B cell (primary cell): Measurements from ENCODE around the gene FAM53B. TPM values are rescaled to one million over a fixed set of nuclear protein-coding genes. Genes with fewer than 3 reads are reported as not detected.

Experiments
- ATAC-seq: fragments of 200-7000 bp; cut with Tn5 transposase; one replicate; pipeline ENCODE4 v1.10.0; 2021; ENCODE audit warnings: low read depth, mild to moderate bottlenecking, moderate number of reproducible peaks, moderate library complexity
- CTCF ChIA-PET: fragments of 350-600 bp; sonication (Branson Sonifier 250); formaldehyde crosslinking; loops from one replicate; lab custom pipeline; 2021; ENCODE audit warnings: antibody characterized with exemption, inconsistent platforms; lab: Charles Lee
- POLR2A ChIA-PET: fragments of 350-600 bp; sonication (Branson Sonifier 250); formaldehyde crosslinking; loops from one replicate; lab custom pipeline; 2021; ENCODE audit warnings: antibody characterized with exemption; lab: Charles Lee
- DNase-seq: peaks from one replicate; pipeline ENCODE4 v3.0.0; 2013
- H2AFZ ChIP-seq: 2 replicates; pipeline ENCODE4 v1.6.1; 2012; ENCODE audit warnings: mild to moderate bottlenecking, low read depth, low read length; ENCODE audit not compliant: insufficient read depth, poor library complexity, severe bottlenecking
- H3K27ac ChIP-seq, 2 donors: 1 replicate in 1 of 2; 2 replicates in 1 of 2; pipeline ENCODE4 v1.5.1; 2012 to 2013; ENCODE audit warnings: low read length in 2 of 2, mild to moderate bottlenecking in 2 of 2, moderate library complexity in 1 of 2
- H3K27me3 ChIP-seq, 4 experiments: fragments of 200-600 bp in 1 of 4; sonication (generic) in 1 of 4; replicated peaks in 1 of 4; 1 replicate in 2 of 4; 2 replicates in 2 of 4; pipeline versions ENCODE4 v1.6.1 to v1.7.0; 2013 to 2016; ENCODE audit warnings: low read length in 3 of 4, mild to moderate bottlenecking in 2 of 4, mixed read lengths in 1 of 4, moderate library complexity in 1 of 4; ENCODE audit not compliant: insufficient read depth in 4 of 4, control insufficient read depth in 3 of 4; ENCODE audit errors: control extremely low read depth in 1 of 4
- H3K36me3 ChIP-seq, 2 experiments: replicated peaks in 1 of 2; 1 replicate in 1 of 2; 2 replicates in 1 of 2; pipeline versions ENCODE4 v1.6.1 to v1.7.1; 2013; ENCODE audit warnings: low read length in 1 of 2; ENCODE audit not compliant: insufficient read depth in 2 of 2, control insufficient read depth in 1 of 2; ENCODE audit errors: control extremely low read depth in 1 of 2, extremely low read depth in 1 of 2
- H3K4me1 ChIP-seq, 2 donors: fragments of 200-600 bp in 1 of 2; sonication (generic) in 1 of 2; 1 replicate in 1 of 2; 2 replicates in 1 of 2; pipeline versions ENCODE4 v1.5.1 to v1.6.1; 2013 to 2017; ENCODE audit warnings: low read length in 2 of 2; ENCODE audit not compliant: control insufficient read depth in 2 of 2, insufficient read depth in 2 of 2
- H3K4me2 ChIP-seq: replicated peaks from 2 replicates; pipeline ENCODE3; 2012; ENCODE audit warnings: mild to moderate bottlenecking, low read depth, low read length; ENCODE audit not compliant: poor library complexity, severe bottlenecking
- H3K4me3 ChIP-seq, 5 experiments: fragments of 200-600 bp in 1 of 5; sonication (generic) in 1 of 5; 1 replicate in 3 of 5; 2 replicates in 2 of 5; pipeline versions ENCODE4 v1.5.1 to v1.7.0; 2011 to 2016; ENCODE audit warnings: low read length in 4 of 5, mild to moderate bottlenecking in 4 of 5, low read depth in 2 of 5, control low read depth in 1 of 5, moderate library complexity in 1 of 5; ENCODE audit not compliant: insufficient read depth in 1 of 5; ENCODE audit errors: control extremely low read depth in 1 of 5, extremely low read depth in 1 of 5
- H3K79me2 ChIP-seq: fragments of 200-600 bp; sonication (generic); one replicate; pipeline ENCODE4 v1.6.0; 2016; ENCODE audit warnings: low read length; ENCODE audit not compliant: control insufficient read depth, insufficient read depth
- H3K9ac ChIP-seq: fragments of 200-600 bp; sonication (generic); 2 replicates; pipeline ENCODE4 v1.6.1; 2017; ENCODE audit warnings: mild to moderate bottlenecking, low read length, moderate library complexity
- H3K9me3 ChIP-seq, 3 donors: one replicate each; pipeline versions ENCODE4 v1.6.1 to v1.7.1; 2013; ENCODE audit warnings: low read length in 2 of 3; ENCODE audit not compliant: control insufficient read depth in 2 of 3, insufficient read depth in 1 of 3; ENCODE audit errors: control extremely low read depth in 1 of 3
- H4K20me1 ChIP-seq: 2 replicates; pipeline ENCODE4 v1.6.0; 2012; ENCODE audit warnings: mild to moderate bottlenecking, low read length; ENCODE audit not compliant: insufficient read depth, control insufficient read depth, poor library complexity, severe bottlenecking
- H3K27ac Mint-ChIP-seq: one replicate; pipeline ENCODE4 v1.8.0; 2021; ENCODE audit warnings: mixed read lengths
- H3K27me3 Mint-ChIP-seq: one replicate; pipeline ENCODE4 v1.8.0; 2021; ENCODE audit warnings: mixed read lengths
- H3K4me1 Mint-ChIP-seq: one replicate; pipeline ENCODE4 v1.8.0; 2021; ENCODE audit warnings: mixed read lengths
- H3K4me3 Mint-ChIP-seq: one replicate; pipeline ENCODE4 v1.8.0; 2021; ENCODE audit warnings: mixed read lengths
- H3K9me3 Mint-ChIP-seq: one replicate; pipeline ENCODE4 v1.8.0; 2022; ENCODE audit warnings: mixed read lengths; ENCODE audit not compliant: insufficient read depth
- EZH2 ChIP-seq: IDR thresholded peaks from 2 replicates; pipeline ENCODE4 v1.6.1; 2012; ENCODE audit warnings: borderline replicate concordance, low read depth, mild to moderate bottlenecking, moderate library complexity, low read length; ENCODE audit not compliant: insufficient read depth, poor library complexity, severe bottlenecking
- WGBS: methylation state at CpG from one replicate; pipeline ENCODE4 v1.1.5; 2013; ENCODE audit warnings: missing lambda C conversion rate; ENCODE audit not compliant: insufficient coverage; 5-methylcytosine and 5-hydroxymethylcytosine counted together
- intact Hi-C: fragments of 100-400 bp; cut with micrococcal nuclease; formaldehyde crosslinking; loops from one replicate; pipeline ENCODE4 v1.10.0; 2022
- polyA plus RNA-seq: library from polyadenylated mRNA; depleted of rRNA; stranded (reverse); fragments of >200 nt; gene quantifications from 2 replicates; pipeline ENCODE4 v1.2.3, GENCODE V29; 2012
- total RNA-seq, 2 donors: library from RNA; stranded (reverse); fragments of 120-200 nt in 1 of 2; gene quantifications; 1 replicate in 1 of 2; 2 replicates in 1 of 2; pipeline versions ENCODE4 v1.2.3 to v1.2.4, GENCODE V29; 2013 to 2022
- TF ChIP-seq, protein P1 (sequence below): fragments of 200-600 bp; IDR thresholded peaks from one replicate; pipeline ENCODE4 v1.8.0; 2022; ENCODE audit warnings: antibody characterized with exemption, mild to moderate bottlenecking

Gene FAM53B
- total and polyA plus RNA-seq, 2 donors (not counting 1 experiment from before 2014, with no cell fraction given) = 51.2 to 186 TPM

- Mint-ChIP-seq H3K4me1 (peaks cover 90% of the 10 kb centered on the region), H3K27ac (peak overlapping the region; percentile 85), H3K9me3 (no peaks in the 10 kb centered on the region), H3K4me3 (peak overlapping the region; percentile 65), H3K27me3 (no peaks in the 10 kb centered on the region)
- H3K36me3 ChIP-seq = peaks cover 2 to 42% of the 10 kb centered on the region in 2 experiments
- H3K27me3 ChIP-seq = no peaks in the 10 kb centered on the region
- DNase-seq (no peak), ATAC-seq (no peak)
- POLR2A ChIA-PET = interaction anchor here (1.0 to 3.9 kb wide), 12 partner anchors 8 to 115 kb away, joined by 3 to 51 read pairs (median 9); partner anchors contain the start of gene ABRAXAS2
- WGBS = 72% methylated on average over 5 of the region's 9 CpGs
- peak overlapping the region; percentile 16 for H3K9ac ChIP-seq
- TF ChIP-seq, protein P1, sequence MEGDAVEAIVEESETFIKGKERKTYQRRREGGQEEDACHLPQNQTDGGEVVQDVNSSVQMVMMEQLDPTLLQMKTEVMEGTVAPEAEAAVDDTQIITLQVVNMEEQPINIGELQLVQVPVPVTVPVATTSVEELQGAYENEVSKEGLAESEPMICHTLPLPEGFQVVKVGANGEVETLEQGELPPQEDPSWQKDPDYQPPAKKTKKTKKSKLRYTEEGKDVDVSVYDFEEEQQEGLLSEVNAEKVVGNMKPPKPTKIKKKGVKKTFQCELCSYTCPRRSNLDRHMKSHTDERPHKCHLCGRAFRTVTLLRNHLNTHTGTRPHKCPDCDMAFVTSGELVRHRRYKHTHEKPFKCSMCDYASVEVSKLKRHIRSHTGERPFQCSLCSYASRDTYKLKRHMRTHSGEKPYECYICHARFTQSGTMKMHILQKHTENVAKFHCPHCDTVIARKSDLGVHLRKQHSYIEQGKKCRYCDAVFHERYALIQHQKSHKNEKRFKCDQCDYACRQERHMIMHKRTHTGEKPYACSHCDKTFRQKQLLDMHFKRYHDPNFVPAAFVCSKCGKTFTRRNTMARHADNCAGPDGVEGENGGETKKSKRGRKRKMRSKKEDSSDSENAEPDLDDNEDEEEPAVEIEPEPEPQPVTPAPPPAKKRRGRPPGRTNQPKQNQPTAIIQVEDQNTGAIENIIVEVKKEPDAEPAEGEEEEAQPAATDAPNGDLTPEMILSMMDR = no peak
- no peak for TF ChIP-seq EZH2
- H4K20me1 ChIP-seq = peaks cover 69% of the 10 kb centered on the region
- H3K4me1 ChIP-seq = peaks cover 93 to 95% of the 10 kb centered on the region in 2 donors
- CTCF ChIA-PET = interaction anchor here (0.8 to 19.2 kb wide), 20 partner anchors 11 to 314 kb away, joined by 3 to 353 read pairs (median 23); partner anchors contain the start of gene FAM53B
- H3K4me2 ChIP-seq = peak overlapping the region; percentile 71
- peak overlapping the region; percentile 92 to 98 for H3K27ac ChIP-seq
- H2AFZ ChIP-seq = no peak overlapping the region
- peak overlapping the region in 1 of 5 experiments; percentile 6 for H3K4me3 ChIP-seq
- intact Hi-C loops = no loop called here
- peaks cover 97% of the 10 kb centered on the region for H3K79me2 ChIP-seq
- H3K9me3 ChIP-seq = no peaks in the 10 kb centered on the region
Measured at GRCh38 chr10:124717041-124717757, 27.0 kb downstream of the FAM53B start.

- Histone ChIP-seq H3K9me3 (no peaks in the 10 kb centered on the region), H3K4me2 (peak overlapping the region; percentile 71), H3K4me1 (peaks cover 86 to 95% of the 10 kb centered on the region in 2 donors), H4K20me1 (peaks cover 76% of the 10 kb centered on the region), H3K27me3 (no peaks in the 10 kb centered on the region), H3K27ac (peak overlapping the region; percentile 92 to 98), H3K9ac (no peak overlapping the region), H3K4me3 (no peak overlapping the region), H3K79me2 (peaks cover 97% of the 10 kb centered on the region), H3K36me3 (peaks cover 2 to 42% of the 10 kb centered on the region in 2 experiments), H2AFZ (no peak overlapping the region)
- no peaks in the 10 kb centered on the region for H3K9me3 Mint-ChIP-seq
- H3K27ac Mint-ChIP-seq = peak overlapping the region; percentile 85
- TF ChIP-seq, protein P1 = no peak
- no peak for TF ChIP-seq EZH2
- H3K4me1 Mint-ChIP-seq = peaks cover 85% of the 10 kb centered on the region
- peak overlapping the region; percentile 65 for H3K4me3 Mint-ChIP-seq
- DNase-seq (no peak), ATAC-seq (no peak)
- intact Hi-C loops = no loop called here
- H3K27me3 Mint-ChIP-seq = no peaks in the 10 kb centered on the region
- CTCF ChIA-PET = interaction anchor here (1.0 to 19.2 kb wide), 11 partner anchors 10 to 186 kb away, joined by 3 to 353 read pairs (median 13); no protein-coding TSS in a partner anchor
- WGBS = 100% methylated on average over 1 of the region's 4 CpGs
- POLR2A ChIA-PET = interaction anchor here (1.1 to 3.9 kb wide), 2 partner anchors 15 to 16 kb away, joined by 4 to 17 read pairs; no protein-coding TSS in a partner anchor
Measured at GRCh38 chr10:124716369-124716768, 27.8 kb downstream of the FAM53B start.
